Cardiac muscle cell (in vitro differentiated cells and primary cell): ENCODE results near the gene NEK3. TPM values are rescaled to one million over a fixed set of nuclear protein-coding genes. Genes with fewer than 3 reads are reported as not detected.
"Not testable (repeated sequence)": the region's sequence is repeated elsewhere in the genome, so short reads cannot be mapped to it uniquely, and the experiment has no call there.

Source experiments
- DNase-seq, 2 donors: peaks; one replicate each; pipeline versions ENCODE4 v3.0.0 to v3.0.0-alpha.2; 2010 to 2017; ENCODE audit warnings: low read depth in 1 of 2, low spot score in 1 of 2
- H3K27ac ChIP-seq: fragments of 200-600 bp; sonication (generic); 2 replicates; pipeline ENCODE4 v1.5.1; 2016
- H3K27me3 ChIP-seq: fragments of 200-600 bp; sonication (generic); 2 replicates; pipeline ENCODE4 v1.6.0; 2016; ENCODE audit warnings: control low read depth
- H3K36me3 ChIP-seq: fragments of 200-600 bp; sonication (generic); 2 replicates; pipeline ENCODE4 v1.5.1; 2016; ENCODE audit warnings: control low read depth
- H3K4me1 ChIP-seq: fragments of 200-600 bp; sonication (generic); 2 replicates; pipeline ENCODE4 v1.8.1; 2017; ENCODE audit warnings: low read depth, mild to moderate bottlenecking, mixed run types
- H3K4me3 ChIP-seq: fragments of 200-600 bp; sonication (generic); 2 replicates; pipeline ENCODE4 v1.5.1; 2016; ENCODE audit warnings: mild to moderate bottlenecking
- H3K9me3 ChIP-seq: fragments of 200-600 bp; sonication (generic); 2 replicates; pipeline ENCODE4 v1.5.1; 2017; ENCODE audit warnings: low read depth, mild to moderate bottlenecking, control low read depth
- CTCF ChIP-seq: IDR thresholded peaks from 2 replicates; pipeline ENCODE4 v1.5.1; 2012; ENCODE audit warnings: low read depth, mild to moderate bottlenecking, low read length
- polyA plus RNA-seq: library from polyadenylated mRNA; unstranded; fragments of >200 nt; fragmentation: Nextera tagmentation; extraction: Ambion mirVana; gene quantifications from 2 replicates; pipeline ENCODE4 v1.2.1, GENCODE V29; 2016
- total RNA-seq: library from RNA; depleted of rRNA; stranded (reverse); fragments of >200 nt; gene quantifications from 2 replicates; pipeline ENCODE4 v1.2.3, GENCODE V29; 2016

Gene NEK3
- total and polyA plus RNA-seq, 2 experiments from 2014 or later = 16.1 to 18.3 TPM

GRCh38 chr13:52112591-52112990 lies 46.8 kb downstream of the NEK3 start:
- no peaks in the 10 kb centered on the region for H3K9me3 ChIP-seq
- DNase-seq = peak in 1 of 2 donors; percentile 14
- H3K27ac ChIP-seq = no peak overlapping the region
- TF ChIP-seq CTCF = no peak
- H3K4me3 ChIP-seq = no peak overlapping the region
- H3K36me3 ChIP-seq = no peaks in the 10 kb centered on the region
- H3K27me3 ChIP-seq = no peaks in the 10 kb centered on the region
- H3K4me1 ChIP-seq = no peaks in the 10 kb centered on the region

GRCh38 chr13:52109116-52109670 lies 50.2 kb downstream of the NEK3 start:
- H3K27ac ChIP-seq = no peak overlapping the region
- DNase-seq = no peak
- no peaks in the 10 kb centered on the region for H3K4me1 ChIP-seq
- no peak overlapping the region for H3K4me3 ChIP-seq
- no peak for TF ChIP-seq CTCF
- H3K9me3 ChIP-seq = no peaks in the 10 kb centered on the region
- no peaks in the 10 kb centered on the region for H3K36me3 ChIP-seq
- H3K27me3 ChIP-seq = no peaks in the 10 kb centered on the region

- no peak for DNase-seq
- TF ChIP-seq CTCF = no peak
- Histone ChIP-seq H3K9me3 (no peaks in the 10 kb centered on the region), H3K4me1 (no peaks in the 10 kb centered on the region), H3K27me3 (no peaks in the 10 kb centered on the region), H3K27ac (no peak overlapping the region), H3K36me3 (no peaks in the 10 kb centered on the region), H3K4me3 (no peak overlapping the region)
Observed at GRCh38 chr13:52105841-52106240, 53.6 kb downstream of the NEK3 start.

- peak in 1 of 2 donors; percentile 56 for DNase-seq
- H3K4me1 ChIP-seq = no peaks in the 10 kb centered on the region
- no peaks in the 10 kb centered on the region for H3K36me3 ChIP-seq
- H3K27me3 ChIP-seq = no peaks in the 10 kb centered on the region
- no peak overlapping the region for H3K4me3 ChIP-seq
- no peaks in the 10 kb centered on the region for H3K9me3 ChIP-seq
- TF ChIP-seq CTCF = no peak
- H3K27ac ChIP-seq = no peak overlapping the region
Observed at GRCh38 chr13:52104624-52105023, 54.8 kb downstream of the NEK3 start.

- Histone ChIP-seq H3K27ac (no peak overlapping the region), H3K4me1 (no peaks in the 10 kb centered on the region), H3K27me3 (no peaks in the 10 kb centered on the region), H3K36me3 (no peaks in the 10 kb centered on the region), H3K9me3 (no peaks in the 10 kb centered on the region), H3K4me3 (no peak overlapping the region)
- DNase-seq = no peak
- no peak for TF ChIP-seq CTCF
Observed at GRCh38 chr13:52103386-52103785, 56.0 kb downstream of the NEK3 start.

- not testable (repeated sequence) for H3K9me3 ChIP-seq, DNase-seq, H3K4me1 ChIP-seq, H3K36me3 ChIP-seq, H3K27me3 ChIP-seq, H3K27ac ChIP-seq, H3K4me3 ChIP-seq
Observed at GRCh38 chr13:52102423-52102822, 57.0 kb downstream of the NEK3 start.
